Measurements from ENCODE around the gene RFLNA. TPM values are rescaled to one million over a fixed set of nuclear protein-coding genes. Genes with fewer than 3 reads are reported as not detected.
"Not testable (repeated sequence)": the region's sequence is repeated elsewhere in the genome, so short reads cannot be mapped to it uniquely, and the experiment has no call there.

The RFLNA gene
- total RNA-seq, 2 experiments from 2014 or later = not detected

DNA sequence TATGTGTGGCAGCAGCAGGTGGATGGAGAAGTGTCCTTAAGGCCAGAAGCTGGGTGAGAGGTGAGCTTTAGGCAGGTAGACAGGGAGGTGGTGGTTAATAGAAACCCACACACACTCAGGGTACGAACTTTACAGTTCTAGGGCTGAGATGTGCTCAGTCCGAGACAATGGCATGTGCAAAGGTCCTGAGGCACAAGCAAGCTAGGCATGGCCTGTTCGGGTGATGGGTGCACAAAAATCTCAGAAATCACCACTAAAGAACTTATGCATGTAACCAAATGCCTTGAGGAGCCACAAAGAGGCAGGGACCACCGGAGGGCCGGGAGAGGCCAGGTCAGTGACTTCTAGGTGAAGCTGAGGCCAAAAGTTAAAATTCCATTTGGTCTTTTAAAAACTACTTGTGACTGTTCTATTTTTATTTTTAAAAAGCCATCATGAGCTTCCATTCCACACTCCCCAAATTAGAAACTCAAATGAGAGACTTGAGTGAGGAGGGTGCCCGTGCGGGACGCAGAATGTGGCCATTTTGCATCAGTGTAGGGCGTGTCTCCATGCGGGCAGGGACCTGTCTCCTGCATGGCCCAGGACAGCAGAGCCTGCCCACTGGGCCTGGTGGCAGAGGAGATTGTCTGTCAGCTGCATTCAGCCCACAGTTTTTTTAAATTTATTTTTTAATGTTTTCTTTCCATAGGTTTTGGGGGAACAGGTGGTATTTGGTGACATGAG is 4.0 kb downstream of the RFLNA start:
- Mint-ChIP-seq H3K27ac (no peak overlapping the region), H3K36me3 (ENCODE audit: low read depth) (no peaks in the 10 kb centered on the region), H3K9me3 (ENCODE audit: low read depth) (no peaks in the 10 kb centered on the region), H3K4me3 (no peak overlapping the region), H3K4me1 (no peaks in the 10 kb centered on the region), H3K27me3 (peaks cover 18% of the 10 kb centered on the region)
- POLR2A ChIA-PET = no interaction called here
- CTCF ChIA-PET = interaction anchor here (1.0 kb wide), 1 partner anchor 22 kb away, joined by 3 read pairs; no protein-coding TSS in a partner anchor
- ATAC-seq (no peak), DNase-seq (no peak)
- intact Hi-C loops (cut with DNase I, micrococcal nuclease) = no loop called here

DNA sequence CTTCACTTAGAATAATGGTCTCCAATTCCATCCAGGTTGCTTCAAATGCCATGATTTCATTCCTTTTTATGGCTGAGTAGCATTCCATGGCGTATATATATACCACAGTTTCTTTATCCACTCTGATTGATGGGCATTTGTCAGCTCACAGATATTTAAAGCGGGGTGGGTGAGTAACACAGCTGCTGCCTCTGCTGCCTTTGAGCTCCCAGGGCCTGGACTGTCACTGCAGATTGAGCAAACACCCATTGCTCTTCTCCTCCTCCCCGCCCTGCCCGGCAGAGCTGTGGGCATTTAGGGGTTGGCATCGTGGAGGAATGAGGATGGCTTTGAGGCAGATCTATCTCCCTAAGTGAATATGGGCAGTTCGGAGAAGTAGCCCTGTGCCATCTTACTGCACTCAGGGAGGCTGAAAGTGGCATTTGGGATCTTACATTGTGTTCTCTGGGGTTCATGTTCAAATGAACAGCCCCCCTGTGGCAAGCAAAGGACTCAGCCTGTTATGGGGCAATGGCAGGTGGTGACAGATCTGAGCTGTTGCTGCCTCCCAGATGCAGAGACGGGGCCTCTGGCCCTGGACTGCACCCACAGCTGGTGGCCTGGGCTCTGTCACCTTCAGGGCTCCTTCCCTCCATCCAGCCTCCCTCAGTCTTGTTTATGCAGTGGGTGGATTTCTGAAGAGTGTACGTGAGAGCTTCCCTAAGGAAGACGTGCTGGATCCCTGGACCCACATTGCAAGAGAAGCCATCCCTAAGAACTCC is 4.9 kb downstream of the RFLNA start:
- Mint-ChIP-seq H3K4me3 (no peak overlapping the region), H3K9me3 (ENCODE audit: low read depth) (no peaks in the 10 kb centered on the region), H3K27me3 (peaks cover 10% of the 10 kb centered on the region), H3K4me1 (no peaks in the 10 kb centered on the region), H3K27ac (no peak overlapping the region), H3K36me3 (ENCODE audit: low read depth) (no peaks in the 10 kb centered on the region)
- intact Hi-C loops (cut with DNase I, micrococcal nuclease) = no loop called here
- ChIA-PET POLR2A (no interaction called here), CTCF (interaction anchor here (0.8 kb wide), 1 partner anchor 466 kb away, joined by 3 read pairs; no protein-coding TSS in a partner anchor)
- DNase-seq (no peak), ATAC-seq (no peak)

DNA sequence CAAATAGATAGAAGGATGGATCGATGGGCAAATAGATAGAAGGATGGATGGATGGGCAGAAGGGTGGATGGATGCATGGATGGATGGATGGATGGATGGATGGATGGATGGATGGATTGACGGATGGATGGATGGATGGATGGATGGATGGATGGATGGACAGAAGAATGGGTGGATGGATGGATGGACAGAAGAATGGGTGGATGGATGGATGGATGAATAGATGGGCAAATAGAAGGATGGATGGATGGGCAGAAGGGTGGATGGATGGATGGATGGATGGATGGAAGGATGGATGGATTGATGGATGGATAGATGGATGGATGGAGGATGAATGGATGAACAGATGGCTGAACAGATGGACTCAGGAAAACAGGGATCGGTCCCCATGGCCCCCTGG is 5.8 kb downstream of the RFLNA start:
- DNase-seq; H3K4me3 Mint-ChIP-seq; ATAC-seq; H3K9me3 Mint-ChIP-seq (ENCODE audit: low read depth); H3K36me3 Mint-ChIP-seq (ENCODE audit: low read depth); intact Hi-C loops (cut with DNase I, micrococcal nuclease); CTCF ChIA-PET; H3K4me1 Mint-ChIP-seq; H3K27ac Mint-ChIP-seq; POLR2A ChIA-PET: not testable (repeated sequence)
- H3K27me3 Mint-ChIP-seq = peaks cover 10% of the 10 kb centered on the region

DNA sequence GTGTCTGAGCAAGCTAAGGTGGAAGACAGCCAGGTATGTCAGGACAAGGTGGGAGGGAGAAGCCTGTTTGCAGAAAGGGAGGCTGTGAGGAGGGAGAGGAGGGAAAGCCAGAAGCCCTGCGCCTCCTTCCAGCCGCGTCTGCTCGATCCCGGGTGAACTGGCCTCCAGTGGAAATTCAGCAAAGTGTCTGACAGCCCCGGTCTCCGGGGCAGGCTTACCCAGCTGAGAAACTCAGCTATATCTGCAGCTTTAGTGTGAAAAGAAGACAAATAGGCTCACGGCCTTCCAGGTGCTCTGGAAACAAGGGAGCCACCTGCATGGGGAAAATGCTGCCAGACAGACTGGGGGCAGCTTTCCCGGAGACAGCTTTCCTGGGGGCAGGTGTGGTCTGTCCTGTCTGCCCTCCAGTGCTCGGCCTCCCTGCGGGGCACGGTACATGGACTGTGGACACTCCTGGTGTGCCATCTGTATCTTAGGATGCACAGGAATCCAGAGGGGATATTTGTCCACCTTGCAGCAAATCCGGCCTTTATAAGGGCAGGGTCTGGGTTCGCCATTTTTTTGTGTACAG is 6.3 kb downstream of the RFLNA start:
- Mint-ChIP-seq H3K27ac (no peak overlapping the region), H3K9me3 (ENCODE audit: low read depth) (no peaks in the 10 kb centered on the region), H3K4me1 (no peaks in the 10 kb centered on the region), H3K36me3 (ENCODE audit: low read depth) (no peaks in the 10 kb centered on the region), H3K4me3 (no peak overlapping the region), H3K27me3 (peaks cover 9% of the 10 kb centered on the region)
- no peak for DNase-seq
- ChIA-PET POLR2A (no interaction called here), CTCF (no interaction called here)
- no peak for ATAC-seq
- intact Hi-C loops (cut with DNase I, micrococcal nuclease) = no loop called here

DNA sequence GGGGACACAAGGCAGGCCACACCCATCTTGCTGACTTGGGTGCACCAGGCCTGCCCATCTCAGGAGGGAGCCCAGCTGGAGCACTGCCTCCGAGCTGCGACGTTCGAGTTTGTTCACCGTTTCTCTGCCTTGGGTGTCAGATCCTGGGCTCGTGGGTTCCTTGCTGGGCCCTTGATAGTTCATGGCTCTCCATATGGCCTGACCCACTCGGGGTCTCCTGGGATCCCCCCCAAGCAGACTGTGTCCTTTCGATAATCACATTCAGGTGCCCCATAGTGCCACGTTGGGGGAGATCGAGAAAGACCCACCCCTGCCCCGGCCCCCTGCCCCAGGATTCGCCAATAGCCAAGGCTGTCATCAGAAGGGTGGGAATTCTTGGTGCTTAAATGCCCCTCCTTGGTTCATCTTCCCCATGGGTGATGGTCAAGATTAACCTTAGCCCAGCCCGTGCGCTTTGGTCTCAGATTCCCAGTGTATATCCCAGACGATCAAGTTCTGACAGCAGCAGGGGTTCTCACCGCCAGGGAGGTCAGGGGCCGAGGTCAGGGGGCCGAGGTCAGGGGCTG is 7.4 kb downstream of the RFLNA start:
- H3K9me3 Mint-ChIP-seq (ENCODE audit: low read depth) = no peaks in the 10 kb centered on the region
- H3K4me3 Mint-ChIP-seq = no peak overlapping the region
- no peaks in the 10 kb centered on the region for H3K4me1 Mint-ChIP-seq
- ATAC-seq (no peak), DNase-seq (no peak)
- CTCF ChIA-PET = interaction anchor here (0.5 kb wide), 1 partner anchor 15 kb away, joined by 3 read pairs; no protein-coding TSS in a partner anchor
- H3K27ac Mint-ChIP-seq = no peak overlapping the region
- intact Hi-C loops (cut with DNase I, micrococcal nuclease) = no loop called here
- peaks cover 1% of the 10 kb centered on the region for H3K27me3 Mint-ChIP-seq
- no peaks in the 10 kb centered on the region for H3K36me3 Mint-ChIP-seq (ENCODE audit: low read depth)
- POLR2A ChIA-PET = no interaction called here

DNA sequence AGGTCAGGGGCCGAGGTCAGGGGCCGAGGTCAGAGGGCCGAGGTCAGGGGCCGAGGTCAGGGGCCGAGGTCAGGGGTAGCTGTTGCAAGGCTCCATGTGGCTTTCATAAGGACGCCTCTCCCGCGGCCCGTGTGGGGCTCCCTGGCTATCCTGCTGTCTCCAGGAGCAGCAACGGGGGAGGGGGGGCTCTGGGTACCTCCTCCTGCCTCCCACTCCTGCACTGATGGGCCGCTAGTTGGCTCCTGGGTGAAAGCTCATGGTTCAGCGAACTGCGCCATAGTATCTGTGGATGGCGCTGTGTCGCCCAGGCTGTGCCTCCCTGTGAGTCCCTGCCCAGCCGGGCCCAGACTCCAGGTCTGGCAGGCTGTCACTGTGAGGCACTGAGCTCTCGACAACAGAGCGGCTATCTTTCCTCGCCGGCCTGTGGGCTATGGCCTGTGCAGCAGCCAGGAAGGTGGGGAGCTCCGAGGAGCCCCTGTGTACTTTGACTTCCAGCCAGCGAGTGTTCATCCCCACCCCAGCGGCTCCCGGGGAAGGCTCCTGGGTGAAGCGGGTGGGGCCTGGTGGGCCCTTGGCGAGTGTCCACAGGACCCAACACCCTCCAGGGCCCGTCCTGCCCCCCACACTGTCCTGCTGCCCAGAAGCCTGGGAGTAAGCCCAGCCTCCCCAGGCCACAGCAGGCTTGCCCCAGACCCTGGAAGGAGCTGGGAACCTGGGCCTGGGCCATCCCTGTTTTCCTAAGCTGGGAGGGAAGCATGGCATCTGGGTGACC is 8.1 kb downstream of the RFLNA start:
- H3K27me3 Mint-ChIP-seq = no peaks in the 10 kb centered on the region

DNA sequence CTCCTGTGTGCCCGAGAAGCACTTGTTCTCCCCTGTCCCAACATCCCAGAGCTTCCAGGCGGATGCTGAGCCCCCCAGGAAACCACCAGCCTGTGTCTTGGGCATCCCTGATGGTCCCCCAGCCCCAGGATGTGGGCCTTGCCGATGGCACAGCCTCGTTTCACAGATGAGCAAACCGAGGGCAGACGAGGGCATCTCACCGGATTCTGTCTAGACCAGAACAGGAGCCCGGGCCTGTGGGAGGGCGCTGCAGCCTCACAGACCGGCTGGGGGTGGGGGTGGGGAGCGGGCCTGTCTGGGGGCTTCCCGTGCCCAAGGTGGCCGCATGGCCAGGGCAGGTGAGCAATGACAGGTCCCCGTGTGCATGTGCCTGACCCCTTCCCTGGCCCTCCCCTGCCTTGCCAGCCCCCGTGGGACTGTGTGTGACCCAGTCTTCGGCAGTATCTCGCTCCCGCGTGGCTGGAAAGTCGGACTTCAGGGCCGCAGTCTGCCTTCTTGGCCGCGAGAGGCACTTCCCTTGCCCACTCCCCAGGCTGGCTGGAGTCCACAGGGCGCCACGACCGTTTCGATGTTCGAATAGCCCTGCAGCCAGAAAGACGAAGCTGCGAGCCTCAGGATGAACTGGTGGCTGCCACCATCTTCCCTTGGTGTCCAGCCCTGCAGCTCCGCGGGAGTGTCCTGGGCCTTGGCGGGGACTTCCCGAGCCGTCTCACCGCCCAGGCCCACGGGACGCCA is 8.9 kb downstream of the RFLNA start:
- H3K27ac Mint-ChIP-seq = no peak overlapping the region
- POLR2A ChIA-PET = interaction anchor here (0.6 kb wide), 1 partner anchor 66 kb away, joined by 5 read pairs; no protein-coding TSS in a partner anchor
- DNase-seq = no peak

More for the DNA sequence above, 8.1 kb downstream of the RFLNA start:
- H3K4me3 Mint-ChIP-seq = no peak overlapping the region
- POLR2A ChIA-PET = interaction anchor here (0.6 kb wide), 1 partner anchor 65 kb away, joined by 5 read pairs; no protein-coding TSS in a partner anchor
- H3K27ac Mint-ChIP-seq = no peak overlapping the region
- ATAC-seq (no peak), DNase-seq (no peak)
- H3K36me3 Mint-ChIP-seq (ENCODE audit: low read depth) = no peaks in the 10 kb centered on the region
- CTCF ChIA-PET = interaction anchor here (0.5 kb wide), 1 partner anchor 14 kb away, joined by 3 read pairs; no protein-coding TSS in a partner anchor
- intact Hi-C loops (cut with DNase I, micrococcal nuclease) = no loop called here
- H3K4me1 Mint-ChIP-seq = no peaks in the 10 kb centered on the region
- no peaks in the 10 kb centered on the region for H3K9me3 Mint-ChIP-seq (ENCODE audit: low read depth)

DNA sequence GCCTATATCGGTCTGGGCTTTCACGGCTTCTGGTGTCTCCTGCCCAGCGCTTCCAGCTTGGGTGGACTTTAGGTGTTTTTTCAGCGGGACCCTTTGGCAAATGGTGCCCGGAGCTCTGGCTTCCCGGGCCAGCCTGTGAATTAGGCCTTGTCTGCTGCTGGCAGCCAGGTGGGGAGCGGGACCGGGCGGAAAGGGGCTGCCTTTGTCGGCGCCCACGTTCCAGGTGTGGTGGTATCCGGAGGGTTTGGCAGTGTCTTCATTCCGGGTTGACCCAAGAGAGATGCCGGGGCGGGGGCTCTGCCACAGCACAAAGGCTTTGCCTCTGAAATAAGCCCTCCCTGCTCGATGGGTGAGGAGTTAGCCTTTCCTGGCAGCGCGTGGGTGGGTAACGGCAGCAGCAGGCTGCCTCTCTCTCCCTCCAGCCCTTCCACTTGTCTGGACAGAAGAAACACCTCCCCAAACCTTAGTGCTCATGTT is 9.5 kb downstream of the RFLNA start:
- Mint-ChIP-seq H3K4me3 (no peak overlapping the region), H3K4me1 (no peaks in the 10 kb centered on the region), H3K27me3 (no peaks in the 10 kb centered on the region), H3K9me3 (ENCODE audit: low read depth) (no peaks in the 10 kb centered on the region), H3K36me3 (ENCODE audit: low read depth) (no peaks in the 10 kb centered on the region), H3K27ac (no peak overlapping the region)
- intact Hi-C loops (cut with DNase I, micrococcal nuclease) = no loop called here
- DNase-seq (no peak), ATAC-seq (no peak)
- POLR2A ChIA-PET = no interaction called here
- CTCF ChIA-PET = interaction anchor here (0.6 kb wide), 1 partner anchor 492 kb away, joined by 4 read pairs; no protein-coding TSS in a partner anchor

More for the DNA sequence above, 8.9 kb downstream of the RFLNA start:
- intact Hi-C loops (cut with DNase I, micrococcal nuclease) = no loop called here
- H3K9me3 Mint-ChIP-seq (ENCODE audit: low read depth) = no peaks in the 10 kb centered on the region
- ATAC-seq = no peak
- H3K36me3 Mint-ChIP-seq (ENCODE audit: low read depth) = no peaks in the 10 kb centered on the region
- CTCF ChIA-PET = interaction anchor here (0.6 kb wide), 1 partner anchor 493 kb away, joined by 4 read pairs; no protein-coding TSS in a partner anchor
- H3K4me1 Mint-ChIP-seq = no peaks in the 10 kb centered on the region
- H3K27me3 Mint-ChIP-seq = no peaks in the 10 kb centered on the region
- H3K4me3 Mint-ChIP-seq = no peak overlapping the region

DNA sequence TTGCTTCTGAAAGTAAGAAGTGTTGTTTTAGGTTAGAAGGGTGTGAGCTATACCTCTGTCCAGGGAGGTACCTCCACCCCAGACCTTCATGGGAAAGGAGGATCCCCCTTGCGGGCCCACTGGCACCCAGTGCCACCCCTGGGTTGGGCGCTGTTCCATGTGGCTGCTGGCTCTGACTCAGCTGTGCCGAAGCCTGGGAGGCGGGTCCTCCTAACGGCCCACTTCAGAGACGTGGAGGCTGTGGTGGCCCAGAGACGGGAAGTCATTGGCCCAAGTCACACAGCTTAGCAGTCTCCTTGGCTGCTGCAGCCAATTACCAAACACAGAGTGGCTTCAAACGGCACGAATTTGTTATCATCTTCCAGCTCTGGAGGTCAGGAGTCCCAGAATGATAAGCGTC is 10.2 kb downstream of the RFLNA start:
- intact Hi-C loops (cut with DNase I, micrococcal nuclease) = no loop called here
- Mint-ChIP-seq H3K36me3 (ENCODE audit: low read depth) (no peaks in the 10 kb centered on the region), H3K9me3 (ENCODE audit: low read depth) (no peaks in the 10 kb centered on the region), H3K27ac (no peak overlapping the region), H3K4me1 (no peaks in the 10 kb centered on the region), H3K4me3 (no peak overlapping the region), H3K27me3 (no peaks in the 10 kb centered on the region)
- DNase-seq (no peak), ATAC-seq (no peak)
- ChIA-PET CTCF (interaction anchor here (0.9 kb wide), 1 partner anchor 9 kb away, joined by 3 read pairs; no protein-coding TSS in a partner anchor), POLR2A (no interaction called here)

DNA sequence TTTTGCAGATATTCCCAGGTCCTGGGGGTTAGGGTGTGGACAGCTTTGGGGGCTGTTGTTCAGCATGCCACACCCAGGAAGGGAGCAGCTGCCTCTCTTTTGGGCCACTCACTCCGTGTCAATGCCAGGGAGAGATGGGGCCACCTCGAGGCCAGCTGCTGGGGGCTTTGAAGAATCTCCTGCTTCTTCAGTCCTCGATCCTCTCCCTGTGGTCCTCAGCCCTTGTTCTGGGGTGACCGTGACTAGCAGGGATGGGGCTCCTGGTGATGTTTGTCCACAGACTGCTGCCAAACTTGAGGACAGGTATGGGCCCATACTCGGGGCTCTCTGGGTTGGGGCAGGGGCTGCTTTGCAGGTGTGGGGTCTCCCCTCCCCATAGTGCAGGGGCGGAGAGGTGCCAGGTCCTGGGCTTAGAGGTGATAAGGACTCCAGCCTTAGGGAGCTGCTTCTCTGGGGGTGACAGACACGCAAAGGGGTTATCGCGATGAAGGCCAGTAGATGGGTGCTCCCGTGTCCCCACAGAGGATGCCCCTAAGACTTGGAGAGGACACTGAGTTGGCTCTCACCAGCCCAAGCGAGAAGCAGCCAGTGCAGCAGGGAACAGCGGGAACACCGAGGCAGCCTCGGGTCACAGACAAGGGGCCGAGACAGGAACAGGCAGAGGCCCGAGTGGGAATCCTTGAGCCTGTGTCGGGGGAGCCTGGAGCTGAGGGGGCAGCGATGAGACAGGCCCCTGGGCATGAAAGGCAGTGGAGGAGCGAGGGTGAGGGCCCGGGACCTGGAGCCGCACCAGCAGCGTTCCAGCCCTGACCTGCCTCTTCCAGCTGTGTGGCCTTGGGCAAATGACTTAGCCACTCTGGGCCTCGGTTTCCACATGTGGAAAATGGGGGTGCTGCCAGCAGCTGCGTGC is 11.1 kb downstream of the RFLNA start:
- no peak overlapping the region for H3K4me3 Mint-ChIP-seq
- no peak for ATAC-seq
- no peaks in the 10 kb centered on the region for H3K4me1 Mint-ChIP-seq
- H3K27ac Mint-ChIP-seq = no peak overlapping the region
- no peaks in the 10 kb centered on the region for H3K9me3 Mint-ChIP-seq (ENCODE audit: low read depth)
- H3K36me3 Mint-ChIP-seq (ENCODE audit: low read depth) = no peaks in the 10 kb centered on the region
- no peaks in the 10 kb centered on the region for H3K27me3 Mint-ChIP-seq
- DNase-seq = no peak
- intact Hi-C loops (cut with DNase I, micrococcal nuclease) = no loop called here
- ChIA-PET CTCF (interaction anchor here (0.5 to 0.9 kb wide), 2 partner anchors 8 to 201 kb away, joined by 3 to 4 read pairs; no protein-coding TSS in a partner anchor), POLR2A (no interaction called here)

All from activated CD4-positive, alpha-beta T cell treated with anti-CD3 and anti-CD28 coated beads for 36 hours (primary cell).